ENCODE measurements around the gene ABR.
"Not testable (repeated sequence)": the region's sequence is repeated elsewhere in the genome, so short reads cannot be mapped to it uniquely, and the experiment has no call there.

ABR gene

DNA sequence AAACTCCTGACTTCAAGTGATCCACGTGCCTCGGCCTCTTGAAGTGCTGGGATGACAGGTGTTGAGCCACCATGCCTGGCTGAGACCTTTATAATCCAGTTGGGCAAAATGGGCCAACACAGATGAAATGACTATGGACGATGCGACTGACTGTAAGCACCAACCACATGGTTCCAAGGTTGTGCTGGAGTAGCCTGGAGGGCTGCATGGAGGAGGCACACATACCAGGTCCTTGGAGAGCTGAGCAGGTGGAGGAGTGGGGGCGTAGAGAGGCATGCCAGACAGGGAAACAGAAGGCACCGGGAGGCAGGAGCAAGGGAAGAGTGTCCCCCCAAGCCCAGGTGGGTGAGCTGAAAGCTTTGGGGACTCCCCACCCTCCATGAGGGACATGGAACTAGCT is 85.2 kb downstream of the ABR start:
- DNase-seq, result no peak

DNA sequence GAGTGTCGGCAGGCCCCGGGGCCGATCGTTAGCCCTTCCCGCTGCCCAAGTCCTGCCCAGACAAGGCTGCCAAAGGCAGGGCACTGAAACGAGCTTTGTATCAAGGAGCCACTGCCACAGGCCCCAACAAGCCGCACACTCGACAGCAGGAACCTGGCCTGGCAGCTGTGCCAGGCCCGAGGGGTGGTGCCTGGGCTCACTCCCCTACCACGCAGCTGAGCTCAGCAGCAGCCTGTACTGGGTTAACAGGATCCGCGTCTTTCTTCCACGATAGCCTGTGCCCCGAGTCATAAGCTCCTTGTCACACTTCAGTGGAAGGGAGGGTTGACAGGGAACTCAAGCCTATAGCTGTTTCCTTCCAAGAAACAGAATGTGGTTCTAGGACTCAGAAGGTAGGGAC is 87.9 kb downstream of the ABR start:
- DNase-seq, result no peak

GRCh38 chr17:1091190-1091534 is 88.6 kb downstream of the ABR start:
- DNase-seq, result no peak

GRCh38 chr17:1090465-1091189 is 89.2 kb downstream of the ABR start:
- DNase-seq, result no peak

GRCh38 chr17:1089915-1090314 is 89.9 kb downstream of the ABR start:
- peak; percentile 26 to 48 for DNase-seq

DNA sequence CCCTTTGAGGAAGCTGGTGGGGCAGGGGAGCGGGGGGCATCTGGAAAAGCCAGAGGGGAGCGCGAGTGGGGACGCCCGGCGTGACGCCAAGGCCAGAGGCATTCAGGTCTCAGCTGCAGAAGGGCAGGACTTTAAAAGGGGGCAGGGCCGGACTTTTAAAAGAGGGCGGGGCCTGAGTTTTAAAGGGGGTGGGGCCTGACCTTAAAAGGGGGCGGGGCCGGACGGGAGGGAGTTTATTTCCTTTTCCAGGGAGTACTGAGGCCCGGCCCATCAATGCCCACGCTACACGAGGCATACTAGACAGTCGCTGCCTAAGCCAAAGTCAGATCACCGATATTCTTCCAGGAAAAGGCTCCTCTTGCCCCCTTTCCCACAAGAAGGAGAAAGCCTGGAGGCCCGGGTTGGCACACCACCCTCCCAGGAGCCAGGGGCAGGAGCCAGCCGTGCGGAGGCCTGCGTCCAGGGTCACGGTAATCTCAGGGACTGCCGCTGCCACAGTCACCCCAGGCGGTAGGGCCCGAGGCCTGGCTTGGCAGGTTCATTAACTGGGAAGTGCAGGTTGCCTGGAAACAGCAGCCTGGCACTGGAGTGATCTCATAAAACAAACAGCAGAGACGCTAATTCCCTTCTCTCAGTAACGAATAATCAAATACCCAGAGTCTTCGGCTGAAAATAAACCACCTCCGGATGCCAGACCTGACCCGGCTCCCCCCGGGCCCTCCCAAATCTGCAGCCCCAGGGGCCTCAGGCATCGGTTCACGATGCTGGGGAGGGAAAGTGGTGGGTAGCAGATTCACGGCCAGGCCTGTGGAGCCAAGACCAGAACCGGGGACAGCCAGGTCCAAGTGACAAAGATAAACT is 92.2 kb downstream of the ABR start:
- DNase-seq, result peak; percentile 41 to 48

GRCh38 chr17:1083451-1084187 is 96.2 kb downstream of the ABR start:
- no peak for DNase-seq

DNA sequence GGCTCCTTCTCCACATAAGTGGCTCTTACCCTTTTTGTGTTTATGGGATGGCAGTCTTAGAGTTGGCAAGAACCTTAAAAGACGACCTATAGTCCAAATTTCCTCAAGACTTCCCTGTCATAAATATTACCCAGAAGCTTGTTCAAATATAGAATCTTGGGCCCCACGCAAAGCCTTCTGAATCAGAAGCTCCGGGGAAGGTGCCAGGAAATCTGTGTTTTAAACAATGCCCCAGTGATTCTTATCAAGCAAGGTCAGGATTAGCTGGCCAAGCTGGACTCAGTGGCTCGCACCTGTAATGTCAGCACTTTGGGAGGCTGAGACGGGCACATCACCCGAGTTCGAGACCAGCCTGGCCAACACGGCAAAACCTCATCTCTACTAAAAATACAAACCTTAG is 97.2 kb downstream of the ABR start:
- DNase-seq, result no peak

DNA sequence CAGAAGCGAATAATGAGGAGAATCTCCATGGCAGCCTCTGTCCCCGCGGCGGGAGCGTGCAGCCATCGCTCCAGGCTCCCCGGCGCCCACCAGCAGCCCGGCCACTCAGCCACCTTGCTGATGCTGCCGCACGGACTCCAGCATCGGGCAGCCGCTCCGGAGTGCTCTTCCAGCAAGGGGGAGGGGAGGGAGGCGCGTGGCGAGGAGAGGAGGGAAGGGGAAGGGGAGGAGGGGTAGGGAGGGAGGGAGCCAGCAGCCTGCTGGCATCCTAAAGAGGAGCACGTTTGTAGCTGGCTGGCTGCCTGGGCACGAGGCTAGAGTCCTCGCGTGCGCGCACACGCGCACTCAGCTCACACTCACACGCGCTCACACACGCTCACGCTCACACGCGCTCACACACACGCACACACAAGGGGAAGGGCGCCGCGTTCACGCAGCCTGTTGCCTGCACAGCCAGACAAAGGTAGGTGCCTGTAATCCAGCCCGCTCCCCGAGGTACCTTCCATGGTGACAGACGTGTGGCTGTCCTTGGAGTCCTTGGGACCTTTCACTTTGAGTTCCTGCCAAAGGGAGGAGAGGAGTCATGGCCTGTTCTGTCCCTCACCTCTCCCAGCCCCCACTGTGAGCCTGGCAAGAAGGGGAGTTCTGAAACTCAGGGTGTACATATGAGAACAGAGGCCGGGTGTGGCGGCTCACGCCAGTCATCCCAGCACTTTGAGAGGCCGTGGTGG is 100.8 kb downstream of the ABR start:
- no peak for DNase-seq

- DNase-seq, result no peak
Observed at GRCh38 chr17:1077986-1078711, 101.6 kb downstream of the ABR start.

- DNase-seq, result no peak
Observed at GRCh38 chr17:1077581-1077985, 102.2 kb downstream of the ABR start.

DNA sequence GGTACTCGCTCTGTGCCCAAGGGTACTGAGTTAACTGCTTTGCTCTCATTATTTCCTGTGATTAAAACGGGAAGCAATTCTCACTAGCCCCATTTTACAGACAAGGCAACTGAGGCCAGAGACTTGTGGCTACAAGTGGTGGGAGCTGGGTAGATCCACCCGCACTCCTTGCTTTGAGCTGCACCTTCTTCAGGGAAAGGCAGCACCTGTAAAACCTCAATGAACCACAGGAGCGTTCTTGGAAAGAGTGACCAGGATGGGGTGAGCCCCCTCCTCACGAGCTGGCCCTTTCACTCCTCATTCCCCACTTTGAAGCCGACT is 102.8 kb downstream of the ABR start:
- DNase-seq, result no peak

- DNase-seq, result no peak
Observed at GRCh38 chr17:1076299-1076981, 103.3 kb downstream of the ABR start.

DNA sequence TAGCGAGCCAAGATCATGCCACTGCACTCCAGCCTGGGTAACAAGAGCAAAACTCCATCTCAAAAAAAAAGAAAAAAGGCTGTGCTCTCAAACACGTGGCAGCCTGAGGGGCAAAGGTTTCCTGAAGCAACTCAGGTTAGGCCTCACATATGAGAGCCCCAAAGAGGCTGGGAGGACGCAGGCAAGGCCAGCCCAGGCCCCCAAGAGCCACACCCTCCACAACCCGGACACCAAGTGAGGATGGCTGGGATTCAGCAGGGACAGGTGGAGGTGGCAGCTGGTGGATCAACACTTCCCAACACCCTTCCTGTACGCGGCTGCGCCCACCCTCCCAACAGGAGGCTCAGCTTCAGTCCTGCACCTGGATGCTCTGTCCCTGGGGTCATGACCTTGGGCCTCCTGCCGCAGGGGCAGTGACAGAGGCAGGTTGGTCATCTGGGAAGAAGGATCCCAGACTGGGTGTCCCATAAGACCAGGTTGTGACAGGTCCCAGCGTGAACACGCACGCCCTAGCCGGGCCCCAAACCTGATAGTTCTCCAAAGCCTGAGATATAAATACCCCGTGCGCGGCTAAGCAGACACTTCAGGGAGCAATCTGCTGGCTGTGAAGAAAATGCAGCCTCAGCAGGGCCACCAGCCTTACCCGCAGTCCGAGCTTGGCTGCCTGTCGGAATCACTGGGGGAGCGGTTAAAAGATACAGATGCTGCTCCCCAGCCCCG is 104.7 kb downstream of the ABR start:
- DNase-seq, result no peak

DNA sequence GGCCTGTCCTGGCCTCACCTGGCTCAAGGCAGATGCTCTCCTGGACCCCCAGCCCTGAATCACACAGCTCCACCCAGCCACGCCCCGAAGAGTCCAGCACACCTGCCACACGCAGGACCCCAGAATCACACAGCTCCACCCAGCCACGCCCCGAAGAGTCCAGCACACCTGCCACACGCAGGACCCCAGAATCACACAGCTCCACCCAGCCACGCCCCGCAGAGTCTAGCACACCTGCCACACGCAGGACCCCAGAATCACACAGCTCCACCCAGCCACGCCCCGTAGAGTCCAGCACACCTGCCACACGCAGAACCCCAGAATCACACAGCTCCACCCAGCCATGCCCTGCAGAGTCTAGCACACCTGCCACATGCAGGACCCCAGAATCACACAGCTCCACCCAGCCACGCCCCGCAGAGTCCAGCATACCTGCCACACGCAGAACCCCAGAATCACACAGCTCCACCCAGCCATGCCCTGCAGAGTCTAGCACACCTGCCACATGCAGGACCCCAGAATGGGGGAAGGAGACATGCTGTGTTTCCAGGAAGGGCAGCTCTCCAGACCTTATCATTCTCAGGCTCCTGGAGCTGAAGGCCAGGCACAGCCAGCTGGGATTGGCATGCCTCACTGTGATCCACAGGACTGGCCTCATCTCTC is 105.7 kb downstream of the ABR start:
- DNase-seq, result not testable (repeated sequence)

DNA sequence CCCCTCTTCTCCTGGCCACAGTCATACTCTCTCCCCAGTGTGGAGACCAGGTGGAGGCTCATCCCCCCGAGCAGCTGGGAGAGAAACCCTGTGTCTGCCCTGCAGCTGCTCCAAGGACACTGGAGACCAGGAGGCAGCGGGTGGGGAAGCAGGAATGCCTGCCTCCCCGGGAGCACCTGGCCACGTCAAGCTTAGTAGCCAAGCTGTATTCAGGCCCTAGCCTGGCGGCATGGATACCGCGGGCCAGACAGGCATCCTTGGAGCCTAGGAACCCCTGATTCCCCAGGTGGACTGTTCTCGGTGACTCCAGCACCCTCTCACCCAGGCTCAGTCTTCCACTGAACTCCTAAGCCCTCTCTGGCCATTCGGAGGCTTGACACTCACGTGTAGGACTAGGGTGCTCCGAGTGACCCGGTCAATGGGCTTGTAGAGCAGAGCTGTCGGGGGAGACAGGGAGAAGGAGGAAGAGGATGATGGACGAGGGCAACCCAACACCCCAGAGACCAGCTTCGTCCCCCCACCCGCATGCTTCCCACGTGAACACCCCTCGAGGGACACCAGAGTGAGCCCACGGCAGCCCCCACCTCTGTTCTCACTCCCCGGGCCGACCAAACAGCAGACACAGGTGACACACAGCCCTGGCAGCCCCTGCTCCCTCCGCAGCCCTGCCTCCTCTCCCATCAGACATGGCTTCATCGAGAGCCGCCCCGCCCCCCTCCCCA is 106.4 kb downstream of the ABR start:
- no peak for DNase-seq

DNA sequence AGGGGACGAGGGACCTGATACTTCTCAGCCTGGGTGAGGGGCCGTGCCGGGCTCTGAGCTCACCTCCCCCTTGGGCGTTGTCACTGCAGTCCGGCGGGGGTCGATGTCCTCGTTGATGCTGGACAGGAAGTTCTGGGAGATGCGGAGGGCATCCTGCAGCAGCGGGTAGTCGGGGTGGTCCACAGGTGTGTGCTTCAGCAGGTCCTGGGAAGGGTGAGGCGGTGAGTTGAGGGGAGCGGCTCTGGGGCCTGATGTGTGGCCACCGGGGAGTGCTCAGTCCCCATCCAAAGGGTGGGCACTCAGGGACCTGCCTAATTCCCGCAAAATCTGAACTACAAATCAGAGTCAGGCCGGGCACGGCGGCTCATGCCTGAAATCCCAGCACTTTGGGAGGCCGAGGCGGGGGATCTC is 107.2 kb downstream of the ABR start:
- DNase-seq, result no peak

- no peak for DNase-seq
Observed at GRCh38 chr17:1071103-1071825, 108.5 kb downstream of the ABR start.

DNA sequence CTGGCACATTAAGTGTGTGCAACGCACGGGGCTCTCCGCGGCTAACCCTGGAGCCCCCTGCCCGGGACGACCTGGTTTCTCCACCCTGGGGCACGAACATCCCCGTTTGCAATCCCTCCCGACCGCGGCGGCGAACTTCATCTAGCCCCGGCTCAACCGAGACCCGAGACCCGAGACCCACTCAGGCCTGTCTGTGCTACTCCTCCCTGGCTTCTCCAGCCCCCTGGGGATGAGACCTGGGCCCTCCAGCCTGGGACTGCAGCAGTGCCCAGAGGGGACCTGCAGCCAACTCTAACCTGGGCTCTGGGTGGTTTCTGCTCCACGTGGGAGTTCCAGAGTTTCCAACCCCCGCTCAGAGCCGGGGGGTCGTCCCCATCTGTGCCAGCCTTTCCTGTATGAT is 109.4 kb downstream of the ABR start:
- no peak for DNase-seq
